Parathyroid adenoma (tissue), 2 donors: ENCODE results near the gene KLF3.

Experiments used
- H2AFZ ChIP-seq: fragments of 300-600 bp; sonication (generic); one replicate; pipeline ENCODE4 v1.7.0; 2017; ENCODE audit warnings: antibody characterized with exemption, mild to moderate bottlenecking
- H3K27ac ChIP-seq: fragments of 300-600 bp; sonication (generic); one replicate; pipeline ENCODE4 v1.7.0; 2017
- H3K27me3 ChIP-seq: fragments of 300-600 bp; sonication (generic); one replicate; pipeline ENCODE4 v1.7.0; 2017; ENCODE audit warnings: low read length; ENCODE audit not compliant: control insufficient read depth, insufficient read depth
- H3K36me3 ChIP-seq: fragments of 300-600 bp; sonication (generic); one replicate; pipeline ENCODE4 v1.7.0; 2017; ENCODE audit warnings: low read length; ENCODE audit not compliant: control insufficient read depth, insufficient read depth
- H3K4me1 ChIP-seq: fragments of 300-600 bp; sonication (generic); one replicate; pipeline ENCODE4 v1.7.0; 2017; ENCODE audit warnings: control low read depth
- H3K4me2 ChIP-seq: fragments of 300-600 bp; sonication (generic); one replicate; pipeline ENCODE4 v1.7.0; 2017; ENCODE audit warnings: low read length
- H3K4me3 ChIP-seq: fragments of 300-600 bp; sonication (generic); one replicate; pipeline ENCODE4 v1.7.0; 2017; ENCODE audit warnings: low read depth, low read length
- H3K79me2 ChIP-seq: fragments of 300-600 bp; sonication (generic); one replicate; pipeline ENCODE4 v1.7.0; 2017; ENCODE audit warnings: control low read depth
- H3K9ac ChIP-seq: fragments of 300-600 bp; sonication (generic); one replicate; pipeline ENCODE4 v1.7.0; 2017; ENCODE audit warnings: mild to moderate bottlenecking
- H3K9me3 ChIP-seq: fragments of 300-600 bp; sonication (generic); one replicate; pipeline ENCODE4 v1.7.0; 2017; ENCODE audit warnings: low read length; ENCODE audit not compliant: control insufficient read depth
- CTCF ChIP-seq: fragments of 300-600 bp; sonication (generic); IDR thresholded peaks from one replicate; pipeline ENCODE4 v1.7.0; 2017; ENCODE audit warnings: antibody characterized with exemption, mild to moderate bottlenecking
- donor health status: primary hyperparathyroidism.

The KLF3 gene

GRCh38 chr4:38743866-38744265 is 79.9 kb downstream of the KLF3 start:
- H3K27me3 ChIP-seq, result no peaks in the 10 kb centered on the region
- H3K27ac ChIP-seq, result no peak overlapping the region
- H3K4me3 ChIP-seq, result no peak overlapping the region
- no peak overlapping the region for H3K4me2 ChIP-seq
- H3K79me2 ChIP-seq, result no peaks in the 10 kb centered on the region
- H3K9me3 ChIP-seq, result no peaks in the 10 kb centered on the region
- no peaks in the 10 kb centered on the region for H3K4me1 ChIP-seq
- H3K9ac ChIP-seq, result no peak overlapping the region
- TF ChIP-seq CTCF, result no peak
- H3K36me3 ChIP-seq, result no peaks in the 10 kb centered on the region
- H2AFZ ChIP-seq, result no peak overlapping the region

- Histone ChIP-seq H3K4me1 (no peaks in the 10 kb centered on the region), H3K4me3 (no peak overlapping the region), H3K4me2 (no peak overlapping the region), H3K27ac (no peak overlapping the region), H3K9me3 (no peaks in the 10 kb centered on the region), H3K79me2 (no peaks in the 10 kb centered on the region), H3K9ac (no peak overlapping the region), H3K27me3 (no peaks in the 10 kb centered on the region), H3K36me3 (no peaks in the 10 kb centered on the region), H2AFZ (no peak overlapping the region)
- TF ChIP-seq CTCF, result no peak
Measured at GRCh38 chr4:38745881-38746280, 81.9 kb downstream of the KLF3 start.

- H3K9me3 ChIP-seq, result no peaks in the 10 kb centered on the region
- TF ChIP-seq CTCF, result no peak
- H3K36me3 ChIP-seq, result no peaks in the 10 kb centered on the region
- H3K27me3 ChIP-seq, result no peaks in the 10 kb centered on the region
- no peak overlapping the region for H3K4me3 ChIP-seq
- H2AFZ ChIP-seq, result no peak overlapping the region
- H3K27ac ChIP-seq, result no peak overlapping the region
- no peak overlapping the region for H3K9ac ChIP-seq
- no peaks in the 10 kb centered on the region for H3K4me1 ChIP-seq
- H3K79me2 ChIP-seq, result no peaks in the 10 kb centered on the region
- no peak overlapping the region for H3K4me2 ChIP-seq
Measured at GRCh38 chr4:38747629-38748028, 83.6 kb downstream of the KLF3 start.

GRCh38 chr4:38749336-38749735 is 85.3 kb downstream of the KLF3 start:
- no peak for TF ChIP-seq CTCF
- Histone ChIP-seq H3K36me3 (no peaks in the 10 kb centered on the region), H2AFZ (no peak overlapping the region)

More at GRCh38 chr4:38749336-38749735, 85.3 kb downstream of the KLF3 start:
- Histone ChIP-seq H3K4me2 (no peak overlapping the region), H3K27ac (no peak overlapping the region), H3K9ac (no peak overlapping the region), H3K9me3 (no peaks in the 10 kb centered on the region), H3K79me2 (no peaks in the 10 kb centered on the region), H3K4me1 (no peaks in the 10 kb centered on the region), H3K4me3 (no peak overlapping the region), H3K27me3 (no peaks in the 10 kb centered on the region)
